Panc1 (cell line): ENCODE measurements around the gene PIK3AP1.
"Not testable (repeated sequence)": the region's sequence is repeated elsewhere in the genome, so short reads cannot be mapped to it uniquely, and the experiment has no call there.

ENCODE experiments used
- CTCF ChIP-seq: fragments of 450-650 bp; IDR thresholded peaks from 2 replicates; pipeline ENCODE4 v1.5.1; 2017; ENCODE audit warnings: mild to moderate bottlenecking
- POLR2AphosphoS5 ChIP-seq: IDR thresholded peaks from 2 replicates; pipeline ENCODE4 v1.6.1; 2012; ENCODE audit warnings: mild to moderate bottlenecking, low read depth, low read length, moderate library complexity
- REST ChIP-seq, 2 experiments: IDR thresholded peaks; 2 replicates each; pipeline ENCODE4 v1.6.1; 2011 to 2012; ENCODE audit warnings: low read depth in 2 of 2, control low read depth in 1 of 2, low read length in 1 of 2, mild to moderate bottlenecking in 1 of 2, moderate library complexity in 1 of 2; ENCODE audit not compliant: insufficient read depth in 1 of 2

- TF ChIP-seq CTCF; POLR2AphosphoS5; REST (IDR thresholded peaks at IDR 0.05; ENCODE audit: insufficient read depth in 1 of 2, low read depth in 2 of 2, low read length in 1 of 2): not testable (repeated sequence)
These were observed 22.0 kb downstream of the PIK3AP1 start for GRCh38 chr10:96698305-96698704.
